Astrocyte (in vitro differentiated cells and primary cell): ENCODE data around the gene RAB38. TPM values are rescaled to one million over a fixed set of nuclear protein-coding genes. Genes with fewer than 3 reads are reported as not detected.

Experiments used
- DNase-seq: peaks from one replicate; pipeline ENCODE4 v3.0.0-alpha.2; 2010; ENCODE audit warnings: low read depth
- FAIRE-seq: peaks from 2 replicates; lab custom pipeline; 2011; peaks lifted over from hg19 to GRCh38; lab: Jason Lieb, UNC
- H2AFZ ChIP-seq: 2 replicates; pipeline ENCODE4 v1.6.0; 2012; ENCODE audit warnings: low read depth, low read length, inconsistent platforms
- H3K27ac ChIP-seq: 2 replicates; pipeline ENCODE4 v1.5.1; 2011; ENCODE audit warnings: low read depth, low read length, inconsistent platforms
- H3K27me3 ChIP-seq: 2 replicates; pipeline ENCODE4 v1.6.0; 2011; ENCODE audit warnings: low read length, inconsistent platforms; ENCODE audit not compliant: insufficient read depth
- H3K36me3 ChIP-seq: 2 replicates; pipeline ENCODE4 v1.5.1; 2011; ENCODE audit warnings: low read length, inconsistent platforms; ENCODE audit not compliant: insufficient read depth
- H3K4me1 ChIP-seq: 2 replicates; pipeline ENCODE4 v1.5.1; 2011; ENCODE audit warnings: low read length, inconsistent platforms; ENCODE audit not compliant: insufficient read depth
- H3K4me2 ChIP-seq: 2 replicates; pipeline ENCODE4 v1.6.0; 2012; ENCODE audit warnings: low read length, inconsistent platforms
- H3K4me3 ChIP-seq: 2 replicates; pipeline ENCODE4 v1.5.1; 2011; ENCODE audit warnings: low read depth, mild to moderate bottlenecking, low read length, inconsistent platforms; ENCODE audit not compliant: insufficient read depth
- H3K79me2 ChIP-seq: 2 replicates; pipeline ENCODE4 v1.6.0; 2012; ENCODE audit warnings: mild to moderate bottlenecking, low read length, inconsistent platforms; ENCODE audit not compliant: insufficient read depth
- H3K9ac ChIP-seq: 2 replicates; pipeline ENCODE4 v1.6.0; 2012; ENCODE audit warnings: mild to moderate bottlenecking, low read length, inconsistent platforms
- H3K9me3 ChIP-seq: 2 replicates; pipeline ENCODE4 v1.5.1; 2012; ENCODE audit warnings: low read depth, mild to moderate bottlenecking, low read length, inconsistent platforms; ENCODE audit not compliant: insufficient read depth
- H4K20me1 ChIP-seq: 2 replicates; pipeline ENCODE4 v1.6.0; 2012; ENCODE audit warnings: low read length, inconsistent platforms; ENCODE audit not compliant: insufficient read depth
- H3K27ac Mint-ChIP-seq: one replicate; pipeline ENCODE4 v1.8.0; 2021; ENCODE audit warnings: mild to moderate bottlenecking, mixed read lengths; ENCODE audit not compliant: unreplicated experiment
- H3K27me3 Mint-ChIP-seq: one replicate; pipeline ENCODE4 v1.8.0; 2021; ENCODE audit warnings: low read depth, mixed read lengths; ENCODE audit not compliant: unreplicated experiment
- H3K36me3 Mint-ChIP-seq: one replicate; pipeline ENCODE4 v1.8.0; 2021; ENCODE audit warnings: low read depth, mixed read lengths; ENCODE audit not compliant: unreplicated experiment
- H3K4me1 Mint-ChIP-seq: one replicate; pipeline ENCODE4 v1.8.0; 2021; ENCODE audit warnings: low read depth, mixed read lengths; ENCODE audit not compliant: unreplicated experiment
- H3K4me3 Mint-ChIP-seq: one replicate; pipeline ENCODE4 v1.8.0; 2021; ENCODE audit warnings: mild to moderate bottlenecking, moderate library complexity, mixed read lengths; ENCODE audit not compliant: unreplicated experiment
- H3K9me3 Mint-ChIP-seq: one replicate; pipeline ENCODE4 v1.8.0; 2021; ENCODE audit warnings: mild to moderate bottlenecking, mixed read lengths; ENCODE audit not compliant: unreplicated experiment
- CTCF ChIP-seq: IDR thresholded peaks from 2 replicates; pipeline ENCODE4 v1.5.1; 2011; ENCODE audit warnings: low read depth, mild to moderate bottlenecking, inconsistent platforms, low read length, moderate library complexity; ENCODE audit not compliant: insufficient read depth
- EZH2 ChIP-seq: IDR thresholded peaks from 2 replicates; pipeline ENCODE4 v1.6.1; 2012; ENCODE audit warnings: mild to moderate bottlenecking, low read length, inconsistent platforms; ENCODE audit not compliant: insufficient read depth
- total RNA-seq: library from RNA; stranded (reverse); gene quantifications from 2 replicates; pipeline ENCODE4 v1.2.1, GENCODE V29; 2021

RAB38 gene
- total RNA-seq, 1 donor from 2014 or later: 3.2 TPM

GRCh38 chr11:88203604-88204003, 28.4 kb upstream of the RAB38 start:
- H3K9me3 Mint-ChIP-seq: no peaks in the 10 kb centered on the region
- H3K36me3 Mint-ChIP-seq: no peaks in the 10 kb centered on the region
- peaks cover 9% of the 10 kb centered on the region for H3K4me1 Mint-ChIP-seq

GRCh38 chr11:88202498-88202897, 27.3 kb upstream of the RAB38 start:
- no peak overlapping the region for H3K4me3 ChIP-seq
- no peak overlapping the region for H3K27ac ChIP-seq
- no peak overlapping the region for H3K9ac ChIP-seq
- no peak overlapping the region for H2AFZ ChIP-seq
- H3K36me3 ChIP-seq: no peaks in the 10 kb centered on the region
- Mint-ChIP-seq H3K9me3 (peaks cover 4% of the 10 kb centered on the region), H3K36me3 (no peaks in the 10 kb centered on the region), H3K27me3 (no peaks in the 10 kb centered on the region), H3K27ac (no peak overlapping the region), H3K4me1 (peaks cover 9% of the 10 kb centered on the region), H3K4me3 (no peak overlapping the region)
- no peaks in the 10 kb centered on the region for H3K27me3 ChIP-seq
- no peak overlapping the region for H3K4me2 ChIP-seq
- no peaks in the 10 kb centered on the region for H4K20me1 ChIP-seq
- FAIRE-seq (no peak), DNase-seq (no peak)
- no peaks in the 10 kb centered on the region for H3K9me3 ChIP-seq
- H3K79me2 ChIP-seq: no peaks in the 10 kb centered on the region
- TF ChIP-seq CTCF (no peak), EZH2 (no peak)
- H3K4me1 ChIP-seq: no peaks in the 10 kb centered on the region

More at GRCh38 chr11:88203604-88204003, 28.4 kb upstream of the RAB38 start:
- FAIRE-seq (no peak), DNase-seq (no peak)
- Histone ChIP-seq H3K9me3 (no peaks in the 10 kb centered on the region), H3K4me3 (no peak overlapping the region), H3K27ac (no peak overlapping the region), H3K27me3 (no peaks in the 10 kb centered on the region), H2AFZ (no peak overlapping the region), H3K9ac (no peak overlapping the region), H3K4me2 (no peak overlapping the region), H3K36me3 (no peaks in the 10 kb centered on the region), H4K20me1 (no peaks in the 10 kb centered on the region), H3K79me2 (no peaks in the 10 kb centered on the region), H3K4me1 (no peaks in the 10 kb centered on the region)
- Mint-ChIP-seq H3K4me3 (no peak overlapping the region), H3K27ac (no peak overlapping the region), H3K27me3 (no peaks in the 10 kb centered on the region)
- TF ChIP-seq EZH2: no peak
- TF ChIP-seq CTCF: no peak

- no peak overlapping the region for H3K4me3 ChIP-seq
- no peak for DNase-seq
- H3K4me2 ChIP-seq: no peak overlapping the region
- no peak for FAIRE-seq
- Mint-ChIP-seq H3K27me3 (no peaks in the 10 kb centered on the region), H3K4me1 (no peaks in the 10 kb centered on the region), H3K27ac (no peak overlapping the region), H3K9me3 (peaks cover 14% of the 10 kb centered on the region), H3K4me3 (no peak overlapping the region), H3K36me3 (no peaks in the 10 kb centered on the region)
- no peaks in the 10 kb centered on the region for H3K27me3 ChIP-seq
- H3K4me1 ChIP-seq: no peaks in the 10 kb centered on the region
- H4K20me1 ChIP-seq: no peaks in the 10 kb centered on the region
- TF ChIP-seq EZH2 (no peak), CTCF (no peak)
- no peak overlapping the region for H2AFZ ChIP-seq
- H3K79me2 ChIP-seq: no peaks in the 10 kb centered on the region
- no peak overlapping the region for H3K9ac ChIP-seq
- no peaks in the 10 kb centered on the region for H3K36me3 ChIP-seq
- H3K9me3 ChIP-seq: no peaks in the 10 kb centered on the region
- H3K27ac ChIP-seq: no peak overlapping the region
Observed at GRCh38 chr11:88196393-88196792, 21.1 kb upstream of the RAB38 start.
